ENCODE data around the gene SLC27A5.

SLC27A5 gene

DNA sequence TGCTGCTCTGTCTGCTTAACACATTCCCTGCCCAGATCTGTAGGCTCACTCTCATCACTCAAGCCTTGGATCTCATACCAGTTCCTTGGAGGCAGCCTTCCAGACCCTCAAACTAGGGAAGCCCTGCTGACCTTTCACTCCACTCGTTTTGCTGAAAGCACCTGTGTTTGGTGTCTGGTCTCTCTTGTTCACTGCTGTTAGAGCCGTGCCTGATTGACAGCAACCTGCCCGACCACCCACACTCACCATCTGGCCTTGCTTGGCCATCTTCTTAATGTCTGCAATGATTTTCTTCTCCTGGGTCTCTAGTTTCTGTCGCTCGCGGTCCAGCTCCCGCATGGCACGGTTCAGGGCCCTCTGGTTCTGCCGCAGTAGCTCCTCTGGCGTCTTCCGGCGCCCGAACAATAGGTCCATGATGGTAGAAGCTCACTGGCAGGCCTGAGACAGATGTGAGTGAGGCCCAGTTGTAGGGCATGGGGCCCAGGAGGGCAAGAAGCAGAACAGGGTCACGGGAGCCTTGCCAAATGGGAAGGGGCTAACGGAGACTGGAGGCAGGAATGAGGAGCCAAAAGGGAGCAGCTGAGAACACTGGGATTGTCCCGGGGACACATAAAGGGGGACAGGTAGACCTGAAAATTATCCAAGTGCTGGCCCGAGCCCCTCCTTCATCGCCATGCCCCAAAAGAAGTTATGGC is 42.2 kb upstream of the SLC27A5 start:
- peak overlapping the region; percentile 68 for H3K4me3 ChIP-seq (ENCODE audit: low read depth, low read length)
- TF ChIP-seq, protein P1, sequence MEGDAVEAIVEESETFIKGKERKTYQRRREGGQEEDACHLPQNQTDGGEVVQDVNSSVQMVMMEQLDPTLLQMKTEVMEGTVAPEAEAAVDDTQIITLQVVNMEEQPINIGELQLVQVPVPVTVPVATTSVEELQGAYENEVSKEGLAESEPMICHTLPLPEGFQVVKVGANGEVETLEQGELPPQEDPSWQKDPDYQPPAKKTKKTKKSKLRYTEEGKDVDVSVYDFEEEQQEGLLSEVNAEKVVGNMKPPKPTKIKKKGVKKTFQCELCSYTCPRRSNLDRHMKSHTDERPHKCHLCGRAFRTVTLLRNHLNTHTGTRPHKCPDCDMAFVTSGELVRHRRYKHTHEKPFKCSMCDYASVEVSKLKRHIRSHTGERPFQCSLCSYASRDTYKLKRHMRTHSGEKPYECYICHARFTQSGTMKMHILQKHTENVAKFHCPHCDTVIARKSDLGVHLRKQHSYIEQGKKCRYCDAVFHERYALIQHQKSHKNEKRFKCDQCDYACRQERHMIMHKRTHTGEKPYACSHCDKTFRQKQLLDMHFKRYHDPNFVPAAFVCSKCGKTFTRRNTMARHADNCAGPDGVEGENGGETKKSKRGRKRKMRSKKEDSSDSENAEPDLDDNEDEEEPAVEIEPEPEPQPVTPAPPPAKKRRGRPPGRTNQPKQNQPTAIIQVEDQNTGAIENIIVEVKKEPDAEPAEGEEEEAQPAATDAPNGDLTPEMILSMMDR (IDR thresholded peaks at IDR 0.05; ENCODE audit: low read depth, low read length, missing control alignments) = no peak
- no peak for DNase-seq (ENCODE audit: low read depth)

DNA sequence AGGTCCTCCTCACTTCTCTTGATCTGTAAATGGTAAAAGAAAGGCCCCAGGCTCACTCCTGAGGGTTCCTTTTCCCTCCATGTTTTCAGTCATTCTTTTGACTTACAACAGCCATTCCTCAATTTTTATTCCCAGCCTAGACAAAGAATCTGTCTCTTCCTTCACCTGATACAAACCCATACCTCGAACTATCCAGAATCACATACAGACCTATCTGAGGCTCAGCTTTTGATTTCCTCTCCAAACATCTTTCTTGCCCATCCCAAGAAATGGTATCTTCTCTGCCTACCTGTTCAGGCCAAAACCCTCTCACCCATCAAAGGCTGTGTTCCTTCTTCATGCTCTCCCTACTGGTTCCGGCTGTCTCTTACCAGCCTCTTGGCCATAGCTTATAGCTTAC is 40.9 kb upstream of the SLC27A5 start:
- TF ChIP-seq, protein P1 (IDR thresholded peaks at IDR 0.05; ENCODE audit: low read depth, low read length, missing control alignments) = no peak
- no peak for DNase-seq (ENCODE audit: low read depth)
- no peak overlapping the region for H3K4me3 ChIP-seq (ENCODE audit: low read depth, low read length)

DNA sequence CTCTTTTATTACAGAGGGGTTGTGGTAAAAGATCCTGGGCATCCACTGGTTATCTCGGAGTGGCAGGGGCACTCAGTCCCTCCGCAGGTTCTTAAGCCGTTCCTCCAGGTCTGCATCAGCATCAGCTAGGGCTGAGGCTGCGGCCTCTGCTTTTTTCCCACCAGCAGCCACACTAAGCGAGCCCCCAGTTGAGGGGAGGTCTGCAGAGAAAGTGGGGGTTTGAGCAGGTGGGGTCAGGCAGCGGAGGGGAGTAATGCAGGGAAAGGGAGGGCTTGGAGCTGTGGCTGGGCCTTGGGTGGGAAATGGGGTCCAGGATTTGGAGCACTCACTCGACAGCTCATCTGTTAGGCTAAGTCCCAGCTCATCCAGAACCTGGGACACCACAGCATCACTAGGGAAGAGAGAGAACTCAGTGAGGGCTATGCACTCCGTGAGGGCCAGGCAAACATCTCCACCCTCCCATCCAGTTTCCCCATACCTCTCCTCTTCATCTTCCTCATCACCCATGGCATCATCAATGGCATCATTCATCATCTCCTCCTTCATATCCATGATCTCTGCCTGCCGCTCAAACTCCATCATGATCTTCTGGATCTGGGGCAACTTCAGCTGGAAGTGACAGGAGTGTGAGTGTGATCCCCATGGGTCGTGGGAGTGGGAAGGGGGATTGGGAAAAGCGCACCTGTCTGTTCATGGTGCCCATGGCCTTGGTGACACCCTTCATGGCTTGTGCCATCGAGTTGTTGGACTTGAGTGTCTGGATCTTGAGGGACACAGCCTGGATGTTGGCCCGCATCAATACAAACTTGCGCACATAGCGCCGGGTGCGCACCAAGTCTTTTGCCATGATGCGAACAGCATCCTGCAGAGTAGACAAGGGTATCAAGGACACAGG is 40.0 kb upstream of the SLC27A5 start:
- no peak overlapping the region for H3K4me3 ChIP-seq (ENCODE audit: low read depth, low read length)
- TF ChIP-seq, protein P1 (IDR thresholded peaks at IDR 0.05; ENCODE audit: low read depth, low read length, missing control alignments) = no peak
- DNase-seq (ENCODE audit: low read depth) = no peak

DNA sequence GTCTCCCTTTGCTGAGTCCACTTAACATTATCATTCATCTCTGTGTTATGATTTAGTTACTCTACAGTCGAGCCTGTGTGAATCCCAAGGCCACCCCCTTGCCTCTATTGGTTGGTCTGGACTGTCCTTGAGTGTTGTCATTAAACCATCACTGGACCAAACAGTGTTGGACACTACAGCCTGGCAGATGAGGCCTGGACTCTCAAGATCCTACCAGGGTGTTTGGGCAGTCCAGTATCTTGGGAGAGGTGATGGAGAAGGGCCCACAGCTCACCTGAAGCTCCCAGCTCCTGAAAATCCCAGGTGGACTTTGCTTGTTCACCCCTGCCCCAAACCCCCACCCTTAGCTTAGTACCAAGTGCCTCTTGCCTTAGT is 39.3 kb upstream of the SLC27A5 start:
- TF ChIP-seq, protein P1 (IDR thresholded peaks at IDR 0.05; ENCODE audit: low read depth, low read length, missing control alignments) = no peak
- DNase-seq (ENCODE audit: low read depth) = no peak
- H3K4me3 ChIP-seq (ENCODE audit: low read depth, low read length) = no peak overlapping the region

DNA sequence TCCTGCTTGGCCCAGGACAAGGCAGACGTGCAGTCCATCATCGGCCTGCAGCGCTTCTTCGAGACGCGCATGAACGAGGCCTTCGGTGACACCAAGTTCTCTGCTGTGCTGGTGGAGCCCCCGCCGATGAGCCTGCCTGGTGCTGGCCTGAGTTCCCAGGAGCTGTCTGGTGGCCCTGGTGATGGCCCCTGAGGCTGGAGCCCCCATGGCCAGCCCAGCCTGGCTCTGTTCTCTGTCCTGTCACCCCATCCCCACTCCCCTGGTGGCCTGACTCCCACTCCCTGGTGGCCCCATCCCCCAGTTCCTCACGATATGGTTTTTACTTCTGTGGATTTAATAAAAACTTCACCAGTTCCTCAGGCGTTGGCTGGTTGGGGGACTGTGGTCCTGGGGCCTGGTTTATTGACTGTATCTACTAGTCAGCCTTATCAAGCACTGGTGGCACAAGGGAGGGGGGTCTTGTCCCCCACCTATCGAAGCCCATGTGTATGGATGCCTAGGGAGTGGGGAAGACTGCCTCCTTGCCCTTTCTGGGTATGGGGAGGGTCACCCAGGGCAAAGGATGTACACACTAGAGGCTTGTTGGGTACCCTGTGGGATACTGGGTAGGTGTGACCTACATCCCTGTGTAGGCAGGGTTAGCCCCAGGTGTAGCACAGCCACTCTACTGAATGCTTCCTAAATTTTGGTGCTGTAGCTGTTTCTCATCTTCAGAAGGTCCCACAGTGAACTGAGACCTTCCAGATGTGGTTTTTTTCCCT is 38.8 kb upstream of the SLC27A5 start:
- TF ChIP-seq, protein P1 (IDR thresholded peaks at IDR 0.05; ENCODE audit: low read depth, low read length, missing control alignments) = no peak
- no peak for DNase-seq (ENCODE audit: low read depth)
- H3K4me3 ChIP-seq (ENCODE audit: low read depth, low read length) = no peak overlapping the region

DNA sequence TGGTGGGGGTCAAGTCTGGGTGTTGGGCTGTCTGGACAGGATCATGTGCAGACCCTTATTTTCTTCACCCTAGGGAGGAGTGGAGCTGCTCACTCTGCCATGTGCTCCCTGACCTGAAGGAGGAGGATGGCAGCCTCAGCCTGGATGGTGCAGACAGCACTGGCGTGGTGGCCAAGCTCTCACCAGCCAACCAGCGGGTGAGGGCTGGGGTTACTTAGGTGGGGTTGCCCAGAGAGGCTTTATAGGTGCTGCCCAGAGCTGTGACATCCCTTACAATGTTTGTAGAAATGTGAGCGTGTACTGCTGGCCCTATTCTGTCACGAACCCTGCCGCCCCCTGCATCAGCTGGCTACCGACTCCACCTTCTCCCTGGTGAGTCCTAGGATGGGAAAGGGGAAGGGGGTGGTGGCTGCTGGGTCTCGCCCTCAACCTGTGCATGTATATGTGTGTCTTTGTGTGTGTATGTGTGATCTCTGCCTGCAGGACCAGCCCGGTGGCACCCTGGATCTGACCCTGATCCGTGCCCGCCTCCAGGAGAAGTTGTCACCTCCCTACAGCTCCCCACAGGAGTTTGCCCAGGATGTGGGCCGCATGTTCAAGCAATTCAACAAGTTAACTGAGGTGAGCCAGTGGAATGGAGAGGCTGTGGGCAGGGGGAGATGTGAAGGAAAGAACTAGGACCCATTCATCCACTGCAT is 38.0 kb upstream of the SLC27A5 start:
- H3K4me3 ChIP-seq (ENCODE audit: low read depth, low read length) = no peak overlapping the region
- no peak for DNase-seq (ENCODE audit: low read depth)
- TF ChIP-seq, protein P1 (IDR thresholded peaks at IDR 0.05; ENCODE audit: low read depth, low read length, missing control alignments) = no peak
